SIG-M5 (cell line): Measurements from ENCODE around the gene SFT2D3.

Experiments used
- DNase-seq: peaks from one replicate; lab custom pipeline; 2025; lab: John Stamatoyannopoulos, UW

Gene SFT2D3

GRCh38 chr2:127701193-127701650, at the start of gene SFT2D3:
SFT2D3 (plus strand) TSS chr2:127701497; CDS start chr2:127701529, 32 bp downstream.
- peak; percentile 83 for DNase-seq

GRCh38 chr2:127651971-127652550, 49.2 kb upstream of the SFT2D3 start:
- DNase-seq = no peak

DNA sequence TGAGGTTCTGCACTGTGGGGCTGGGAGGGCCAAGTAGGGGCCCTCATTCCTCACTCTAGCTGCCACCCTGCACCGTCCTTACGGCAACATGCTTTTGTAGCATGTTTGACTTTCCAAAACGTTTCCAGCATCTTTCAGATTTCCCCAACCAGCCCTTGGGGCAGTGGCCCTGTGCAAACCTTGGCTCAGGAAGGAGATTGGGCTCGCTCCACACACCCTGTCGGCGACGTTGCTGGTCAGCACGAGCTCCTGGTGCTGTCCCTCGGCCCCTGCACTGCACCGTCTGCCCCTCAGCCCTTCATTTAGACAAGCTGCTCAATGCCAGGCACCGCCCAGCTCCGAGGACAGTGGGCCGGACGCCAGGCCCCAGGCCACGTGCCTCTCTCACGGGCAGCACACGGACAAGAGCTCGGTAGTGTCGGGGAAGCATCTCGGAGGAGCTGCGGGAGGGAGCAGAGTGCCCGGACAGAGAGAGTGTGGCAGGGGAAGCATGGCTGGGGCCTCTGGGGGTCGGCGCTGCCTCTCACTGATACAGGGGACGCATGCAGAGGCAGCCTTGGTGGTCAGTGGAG, 48.4 kb upstream of the SFT2D3 start:
- DNase-seq = no peak

GRCh38 chr2:127653421-127654083, 47.7 kb upstream of the SFT2D3 start:
- DNase-seq = no peak

DNA sequence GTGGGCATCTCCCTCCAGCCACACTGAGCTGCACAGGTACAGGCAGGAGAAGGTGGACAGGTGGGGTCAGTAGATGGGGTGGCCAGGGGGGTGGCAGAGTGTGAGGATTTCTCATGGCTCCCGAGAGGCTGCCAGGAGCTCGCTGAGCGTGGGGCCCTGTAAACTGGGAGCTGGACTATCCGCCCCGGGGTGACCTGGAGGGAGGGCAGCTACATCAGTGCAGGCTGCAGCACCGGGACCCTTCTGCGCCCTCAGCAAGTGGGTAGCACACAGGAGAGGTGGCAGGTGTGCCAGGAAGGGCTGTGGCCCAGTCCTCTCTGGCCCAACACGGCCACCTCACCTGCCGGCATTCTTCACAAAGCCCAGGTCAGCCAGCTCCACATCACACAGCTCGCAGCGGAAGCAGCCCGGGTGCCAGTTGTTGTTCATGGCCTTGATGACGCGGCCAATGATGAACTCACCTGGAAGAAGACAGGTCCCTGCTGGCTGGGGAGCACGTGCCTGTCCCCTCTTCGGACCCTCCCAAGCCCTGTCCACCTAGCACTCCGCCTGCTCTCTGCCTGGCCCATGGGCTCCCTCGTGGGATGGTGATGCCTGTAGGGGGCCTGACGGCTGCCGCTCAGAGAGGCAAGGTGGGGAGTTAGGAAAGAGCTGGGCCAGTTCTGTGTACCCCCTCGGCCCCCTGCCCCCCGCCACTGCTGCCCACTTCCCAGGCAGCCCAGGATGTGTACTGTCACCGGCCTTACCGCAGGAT, 47.0 kb upstream of the SFT2D3 start:
- no peak for DNase-seq

DNA sequence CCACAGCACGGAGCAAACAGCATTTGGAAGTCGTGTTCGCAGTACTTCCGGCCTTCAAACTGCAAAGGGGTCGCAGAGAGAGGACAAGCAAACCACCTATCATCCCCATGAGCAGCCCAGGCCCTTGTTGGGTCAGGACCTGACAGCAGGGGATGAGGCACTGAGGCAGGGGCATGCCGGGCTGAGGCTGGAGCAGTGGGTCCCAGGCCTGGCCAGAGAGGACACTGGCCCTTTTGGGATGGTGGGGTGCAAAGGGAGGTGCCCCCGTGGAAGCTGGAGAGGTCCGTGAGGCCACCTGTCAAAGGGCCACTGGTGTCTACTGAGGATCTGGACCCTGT, 46.5 kb upstream of the SFT2D3 start:
- no peak for DNase-seq

GRCh38 chr2:127655209-127656073, 45.9 kb upstream of the SFT2D3 start:
- DNase-seq = no peak

- DNase-seq = no peak
Observed at GRCh38 chr2:127656569-127657231, 44.6 kb upstream of the SFT2D3 start.

DNA sequence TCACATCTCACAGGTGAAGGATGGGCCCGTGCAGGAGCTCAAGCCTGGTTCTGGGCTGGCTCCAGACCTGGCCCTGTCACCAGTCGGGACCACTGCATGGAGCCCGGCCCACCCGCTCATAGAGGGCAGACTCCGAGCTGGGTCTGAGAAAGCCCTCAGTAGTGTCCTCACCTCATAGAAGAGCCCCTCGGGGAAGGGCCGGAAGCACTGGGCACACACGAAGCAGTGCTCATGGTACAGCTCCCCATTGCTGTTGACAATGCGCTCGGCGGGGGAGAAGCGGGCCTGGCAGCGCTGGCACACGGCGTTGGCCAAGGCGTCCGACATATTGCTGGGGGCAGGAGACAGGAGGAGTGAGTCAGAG, 44.1 kb upstream of the SFT2D3 start:
- DNase-seq = no peak

- DNase-seq = no peak
Observed at GRCh38 chr2:127658146-127658545, 43.2 kb upstream of the SFT2D3 start.

DNA sequence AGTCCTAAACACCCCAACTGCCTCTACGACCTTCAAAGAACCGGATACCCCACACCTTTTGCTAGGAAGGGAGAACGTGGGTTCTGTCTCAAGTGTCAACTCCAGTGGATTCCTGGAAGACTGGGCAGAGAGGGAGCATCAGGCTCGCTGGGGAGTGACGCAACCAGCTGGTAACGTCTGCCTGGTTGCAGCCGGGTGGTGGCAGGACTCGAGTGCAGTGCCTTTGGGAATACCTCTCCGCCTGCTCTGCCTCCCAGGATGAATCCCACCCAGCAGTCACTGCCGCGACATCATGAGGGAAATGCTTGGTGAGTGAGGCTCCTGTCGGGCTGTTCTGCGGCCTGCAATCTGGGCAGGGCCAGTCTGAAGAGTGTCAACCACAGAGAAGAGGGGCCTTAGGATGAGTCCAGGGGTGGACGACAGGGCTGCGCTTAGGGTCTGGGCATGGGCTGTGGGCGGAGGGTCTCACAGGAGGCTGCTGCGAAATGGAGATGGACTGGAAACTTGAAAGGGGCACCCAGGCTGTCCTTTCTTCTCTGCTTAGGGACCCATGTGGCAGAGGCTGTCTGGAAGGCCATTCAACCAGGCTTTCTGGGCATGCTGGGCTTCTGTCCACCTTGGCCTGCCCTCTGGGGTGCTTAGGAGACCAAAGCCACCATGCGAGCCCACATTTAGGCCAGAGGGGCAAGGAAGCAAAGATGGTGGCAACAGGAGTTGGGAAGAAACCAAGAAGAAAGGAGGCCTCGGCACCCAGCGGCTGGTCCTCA, 42.5 kb upstream of the SFT2D3 start:
- DNase-seq = no peak

- DNase-seq = no peak
Observed at GRCh38 chr2:127659408-127660290, 41.6 kb upstream of the SFT2D3 start.

GRCh38 chr2:127660291-127660578, 41.1 kb upstream of the SFT2D3 start:
- DNase-seq = no peak

- DNase-seq = no peak
Observed at GRCh38 chr2:127661072-127661649, 40.1 kb upstream of the SFT2D3 start.

DNA sequence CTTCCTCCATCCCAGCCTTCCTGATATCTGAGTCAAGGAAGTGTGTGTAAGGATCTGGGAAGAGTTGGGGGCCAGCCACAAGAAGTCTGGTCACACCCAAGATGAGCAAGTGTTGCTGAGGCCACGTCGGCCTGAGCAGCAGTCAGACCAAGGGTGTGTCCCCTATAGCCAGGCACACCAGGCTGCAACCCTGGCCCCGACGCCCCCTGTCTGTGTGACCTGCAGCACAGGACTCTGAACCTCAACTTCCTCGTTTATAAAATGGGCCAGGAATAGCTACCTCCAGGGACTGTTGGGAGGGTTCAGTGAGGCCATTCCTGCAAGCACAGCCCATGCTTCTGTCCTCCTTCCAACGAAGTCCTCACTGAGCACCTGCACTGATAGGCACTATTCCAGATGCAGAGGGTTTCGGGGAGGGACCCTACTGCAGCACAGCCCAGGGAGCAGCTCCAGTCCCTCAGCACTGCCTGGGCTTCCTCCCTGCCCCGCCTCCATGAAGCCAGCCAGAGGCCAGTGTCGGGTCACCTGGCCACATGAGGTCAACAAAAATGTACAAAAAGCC, 39.3 kb upstream of the SFT2D3 start:
- DNase-seq = no peak

DNA sequence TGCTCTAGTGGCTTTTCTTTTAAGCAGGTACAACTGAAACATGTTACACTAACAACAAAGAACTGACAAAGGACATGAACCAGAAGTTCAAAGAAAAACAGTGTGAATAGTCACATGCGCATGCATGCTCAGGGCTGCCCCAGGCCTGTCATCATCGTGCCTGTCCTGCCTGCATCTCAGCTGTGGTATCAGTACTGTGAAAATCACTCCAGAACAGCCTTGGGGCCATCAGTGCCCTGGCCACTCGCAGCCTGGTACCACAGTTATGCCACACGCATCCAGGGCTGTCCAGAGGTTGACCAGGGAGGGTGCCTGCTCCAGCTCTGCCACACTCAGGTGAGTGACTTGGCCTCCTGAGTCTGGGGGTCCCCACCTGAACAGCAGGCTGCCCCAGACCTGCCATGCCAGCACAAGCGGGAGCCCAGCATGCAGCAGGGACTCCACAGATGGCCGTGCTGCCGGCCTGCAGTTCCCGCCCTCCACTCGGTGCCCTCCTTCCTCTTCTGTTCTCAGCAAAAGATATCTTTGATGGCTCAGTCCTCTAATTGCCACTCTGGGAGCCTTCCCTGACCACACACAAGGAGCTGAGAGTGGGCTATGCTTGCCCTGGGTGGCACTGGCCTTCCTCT, 38.2 kb upstream of the SFT2D3 start:
- DNase-seq = no peak

GRCh38 chr2:127663566-127664064, 37.7 kb upstream of the SFT2D3 start:
- DNase-seq = no peak

GRCh38 chr2:127664065-127664894, 37.0 kb upstream of the SFT2D3 start:
- DNase-seq = no peak
